ENCODE data around the gene EPS8L1.

GRCh38 chr19:55131421-55131820 is 55.8 kb downstream of the EPS8L1 start:
- TF ChIP-seq CTCF (conservative IDR thresholded peaks at IDR 0.05; ENCODE audit: low read length): no peak
- TF ChIP-seq EZH2phosphoT487 (IDR thresholded peaks at IDR 0.05; ENCODE audit: borderline replicate concordance): no peak
